ENCODE data around the gene FAM20C. TPM values are rescaled to one million over a fixed set of nuclear protein-coding genes. Genes with fewer than 3 reads are reported as not detected.
"Not testable (repeated sequence)": the region's sequence is repeated elsewhere in the genome, so short reads cannot be mapped to it uniquely, and the experiment has no call there.

The FAM20C gene
- total RNA-seq, 1 experiment from 2014 or later: 52.6 TPM

- no peaks in the 10 kb centered on the region for H3K36me3 ChIP-seq
- H3K9me3 ChIP-seq: no peaks in the 10 kb centered on the region
- H3K4me3 ChIP-seq: no peak overlapping the region
- H3K27me3 ChIP-seq: peaks cover 43% of the 10 kb centered on the region
- no peak for DNase-seq
These were observed 96.9 kb downstream of the FAM20C start for GRCh38 chr7:289209-289755.

GRCh38 chr7:289756-290553 is 97.6 kb downstream of the FAM20C start, which contains the start of gene FOXL3:
TSS of gene FOXL3 (plus strand) at chr7:290170. CDS start at chr7:290170, 0 bp downstream.
- peaks cover 43% of the 10 kb centered on the region for H3K27me3 ChIP-seq
- no peak for DNase-seq
- H3K36me3 ChIP-seq: no peaks in the 10 kb centered on the region
- no peaks in the 10 kb centered on the region for H3K9me3 ChIP-seq
- H3K4me3 ChIP-seq: no peak within 1 kb of the TSS

GRCh38 chr7:290554-291372 is 98.4 kb downstream of the FAM20C start:
- H3K4me3 ChIP-seq: no peak overlapping the region
- H3K27me3 ChIP-seq: peaks cover 43% of the 10 kb centered on the region
- H3K9me3 ChIP-seq: no peaks in the 10 kb centered on the region
- no peaks in the 10 kb centered on the region for H3K36me3 ChIP-seq
- DNase-seq: no peak

GRCh38 chr7:291373-292092 is 99.2 kb downstream of the FAM20C start:
- no peak overlapping the region for H3K4me3 ChIP-seq
- DNase-seq: no peak
- no peaks in the 10 kb centered on the region for H3K9me3 ChIP-seq
- H3K27me3 ChIP-seq: peaks cover 43% of the 10 kb centered on the region
- H3K36me3 ChIP-seq: no peaks in the 10 kb centered on the region

GRCh38 chr7:292226-292625 is 99.9 kb downstream of the FAM20C start:
- DNase-seq: no peak
- Histone ChIP-seq H3K9me3 (no peaks in the 10 kb centered on the region), H3K36me3 (no peaks in the 10 kb centered on the region), H3K4me3 (no peak overlapping the region), H3K27me3 (peaks cover 43% of the 10 kb centered on the region)

- DNase-seq: no peak
- H3K36me3 ChIP-seq: no peaks in the 10 kb centered on the region
- H3K27me3 ChIP-seq: peaks cover 41% of the 10 kb centered on the region
- no peak overlapping the region for H3K4me3 ChIP-seq
- no peaks in the 10 kb centered on the region for H3K9me3 ChIP-seq
These were observed 100.5 kb downstream of the FAM20C start for GRCh38 chr7:292826-293225.

GRCh38 chr7:293681-294439 is 101.5 kb downstream of the FAM20C start:
- Histone ChIP-seq H3K36me3 (no peaks in the 10 kb centered on the region), H3K9me3 (no peaks in the 10 kb centered on the region), H3K4me3 (no peak overlapping the region), H3K27me3 (peaks cover 32% of the 10 kb centered on the region)
- DNase-seq: no peak

- H3K9me3 ChIP-seq: no peaks in the 10 kb centered on the region
- no peaks in the 10 kb centered on the region for H3K36me3 ChIP-seq
- H3K4me3 ChIP-seq: no peak overlapping the region
- H3K27me3 ChIP-seq: peaks cover 25% of the 10 kb centered on the region
- no peak for DNase-seq
These were observed 102.2 kb downstream of the FAM20C start for GRCh38 chr7:294440-295154.

- no peaks in the 10 kb centered on the region for H3K9me3 ChIP-seq
- DNase-seq: no peak
- peaks cover 16% of the 10 kb centered on the region for H3K27me3 ChIP-seq
- H3K4me3 ChIP-seq: no peak overlapping the region
- no peaks in the 10 kb centered on the region for H3K36me3 ChIP-seq
These were observed 103.1 kb downstream of the FAM20C start for GRCh38 chr7:295155-296154.

GRCh38 chr7:296373-296945 is 104.1 kb downstream of the FAM20C start:
- no peaks in the 10 kb centered on the region for H3K9me3 ChIP-seq

GRCh38 chr7:297141-297540 is 104.8 kb downstream of the FAM20C start:
- DNase-seq, H3K27me3 ChIP-seq: not testable (repeated sequence)

More at GRCh38 chr7:296373-296945, 104.1 kb downstream of the FAM20C start:
- DNase-seq: no peak
- H3K27me3 ChIP-seq: peaks cover 10% of the 10 kb centered on the region
- H3K36me3 ChIP-seq: no peaks in the 10 kb centered on the region
- no peak overlapping the region for H3K4me3 ChIP-seq

GRCh38 chr7:297611-298374 is 105.4 kb downstream of the FAM20C start:
- no peak overlapping the region for H3K4me3 ChIP-seq
- no peaks in the 10 kb centered on the region for H3K9me3 ChIP-seq
- no peaks in the 10 kb centered on the region for H3K36me3 ChIP-seq
- no peaks in the 10 kb centered on the region; the same call in 1 of the 2 replicates for H3K27me3 ChIP-seq
- DNase-seq: no peak

More at GRCh38 chr7:297141-297540, 104.8 kb downstream of the FAM20C start:
- not testable (repeated sequence) for H3K4me3 ChIP-seq, H3K36me3 ChIP-seq, H3K9me3 ChIP-seq

GRCh38 chr7:298375-298702 is 106.0 kb downstream of the FAM20C start:
- Histone ChIP-seq H3K27me3 (no peaks in the 10 kb centered on the region; the same call in 1 of the 2 replicates), H3K36me3 (no peaks in the 10 kb centered on the region), H3K9me3 (no peaks in the 10 kb centered on the region), H3K4me3 (no peak overlapping the region)
- DNase-seq: no peak

GRCh38 chr7:298743-299142 is 106.4 kb downstream of the FAM20C start:
- Histone ChIP-seq H3K9me3 (no peaks in the 10 kb centered on the region), H3K4me3 (no peak overlapping the region), H3K27me3 (no peaks in the 10 kb centered on the region), H3K36me3 (no peaks in the 10 kb centered on the region)
- no peak for DNase-seq

Measured in MG63 (cell line).